Activated CD8-positive, alpha-beta memory T cell treated with anti-CD3 and anti-CD28 coated beads for 48 hours (primary cell): ENCODE results near the gene NDP.

Source experiments
- DNase-seq, 3 experiments: peaks; one replicate each; pipeline ENCODE4 v3.0.0-alpha.2; 2020; ENCODE audit warnings: low read depth in 2 of 3, low spot score in 2 of 3

The NDP gene

GRCh38 chrX:43973249-43974099 is at the start of gene NDP:
NDP (minus strand) TSS chrX:43973390; CDS start chrX:43958645, 14,745 bp downstream.
- no peak for DNase-seq

- no peak for DNase-seq
Measured at GRCh38 chrX:44022964-44023363, 49.8 kb upstream of the NDP start.

DNA sequence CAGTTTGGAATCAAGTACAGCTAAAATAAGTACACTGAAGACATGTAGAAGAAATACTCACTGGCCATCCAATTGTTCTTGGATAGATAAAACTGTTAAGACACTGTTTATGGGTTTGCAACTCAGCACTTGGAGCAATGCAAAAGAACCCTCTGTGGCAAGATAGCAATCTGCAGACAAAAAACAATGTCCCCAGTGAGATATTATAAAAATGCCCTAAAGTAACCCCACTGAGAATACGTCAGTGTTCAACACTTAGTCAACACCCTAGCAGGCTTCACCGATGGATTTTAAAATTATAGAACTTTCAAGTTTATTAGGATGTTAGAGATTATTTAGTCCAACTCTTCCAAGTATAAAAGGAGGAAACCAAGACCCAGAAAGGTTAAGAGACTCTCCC is 47.5 kb upstream of the NDP start:
- no peak for DNase-seq

- no peak for DNase-seq
Measured at GRCh38 chrX:44019911-44020310, 46.7 kb upstream of the NDP start.

- no peak for DNase-seq
Measured at GRCh38 chrX:44017676-44018075, 44.5 kb upstream of the NDP start.

- no peak for DNase-seq
Measured at GRCh38 chrX:44016906-44017305, 43.7 kb upstream of the NDP start.

GRCh38 chrX:44012484-44013096 is 39.4 kb upstream of the NDP start:
- peak in 2 of 3 experiments; percentile 7 to 15 for DNase-seq

- DNase-seq = no peak
Measured at GRCh38 chrX:44011506-44011905, 38.3 kb upstream of the NDP start.

DNA sequence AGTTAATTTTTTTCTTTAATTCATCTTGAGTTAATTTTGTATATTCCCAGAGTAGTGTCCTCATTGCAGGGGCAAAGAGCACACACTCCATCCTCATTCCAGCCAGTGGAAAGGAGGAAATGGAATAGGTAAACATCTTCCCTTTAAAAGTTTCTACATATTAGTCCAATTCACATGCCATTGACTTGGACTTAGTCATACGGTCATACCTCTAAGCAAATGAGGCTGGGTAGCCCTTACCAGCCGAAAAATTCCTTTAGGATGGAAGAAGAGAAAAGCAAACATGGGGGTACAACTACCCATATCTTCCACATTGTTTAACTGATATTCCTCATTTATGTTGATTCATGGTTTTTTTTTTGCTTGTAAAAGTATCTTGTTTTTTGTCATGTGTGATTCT is 37.4 kb upstream of the NDP start:
- no peak for DNase-seq

- DNase-seq = no peak
Measured at GRCh38 chrX:44006081-44006480, 32.9 kb upstream of the NDP start.

DNA sequence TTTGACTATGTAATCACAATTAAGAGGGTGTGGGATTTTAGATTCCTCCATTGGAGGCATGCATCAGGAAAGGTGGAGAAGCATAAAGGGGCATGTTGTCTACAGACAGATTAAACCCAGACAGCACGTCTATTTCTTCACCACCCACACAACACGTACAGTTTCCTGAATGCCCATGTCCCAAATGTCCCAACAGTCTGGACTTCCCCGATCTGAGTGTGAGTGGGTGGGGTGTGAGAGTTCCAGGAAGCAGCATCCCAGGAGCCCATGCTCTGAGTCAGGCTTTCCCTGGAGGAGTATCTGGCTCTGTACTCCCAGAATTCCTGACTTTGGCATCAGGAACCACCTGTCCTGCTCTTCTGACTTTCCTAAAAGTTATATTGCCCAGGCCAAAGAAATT is 30.8 kb upstream of the NDP start:
- DNase-seq = no peak

GRCh38 chrX:44002567-44002966 is 29.4 kb upstream of the NDP start:
- no peak for DNase-seq

- no peak for DNase-seq
Measured at GRCh38 chrX:43998374-43998773, 25.2 kb upstream of the NDP start.

GRCh38 chrX:43996491-43996890 is 23.3 kb upstream of the NDP start:
- no peak for DNase-seq

- no peak for DNase-seq
Measured at GRCh38 chrX:43986083-43986482, 12.9 kb upstream of the NDP start.

- DNase-seq = no peak
Measured at GRCh38 chrX:43985511-43985910, 12.3 kb upstream of the NDP start.

DNA sequence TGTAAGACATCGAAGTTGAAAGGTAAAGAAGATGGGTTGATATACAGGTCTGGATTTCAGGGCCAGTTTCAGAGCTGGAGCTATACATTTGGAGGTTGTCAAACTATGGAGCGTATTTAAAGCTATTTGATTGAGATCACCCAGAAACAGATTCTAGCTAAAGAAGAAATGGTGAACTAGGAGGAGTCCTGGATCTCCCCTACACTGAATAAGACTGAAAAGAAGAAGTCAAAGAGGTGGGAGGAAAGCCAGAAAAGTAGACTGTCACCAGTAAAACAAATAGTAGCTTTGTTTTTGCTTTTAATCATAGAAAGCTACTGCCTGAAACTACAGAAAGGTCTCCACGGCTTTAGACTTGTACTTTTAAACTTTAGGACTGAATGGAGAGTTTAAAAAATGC is 5.0 kb upstream of the NDP start:
- no peak for DNase-seq

GRCh38 chrX:43976205-43976604 is 3.0 kb upstream of the NDP start:
- no peak for DNase-seq

DNA sequence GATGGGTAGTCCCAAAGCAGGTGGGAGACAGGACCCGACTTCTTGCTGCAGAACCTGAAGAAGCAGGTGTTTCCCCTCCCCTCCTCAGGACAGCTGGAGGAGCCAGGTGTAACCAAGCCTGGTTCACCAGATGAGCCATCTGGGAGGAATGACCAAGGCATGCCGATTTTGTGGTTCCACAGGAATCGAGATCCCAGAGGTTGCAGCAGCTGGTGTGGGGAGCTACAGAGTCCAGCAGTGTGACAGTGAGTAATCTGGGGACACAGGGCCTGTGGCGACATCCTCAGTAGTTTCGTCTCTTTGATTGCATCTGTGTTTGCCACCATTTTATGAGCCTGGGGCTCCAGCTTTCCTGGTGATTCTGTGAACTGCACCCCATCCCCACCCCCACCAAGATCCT is 2.6 kb upstream of the NDP start:
- DNase-seq = no peak

GRCh38 chrX:43974741-43975465 is 1.7 kb upstream of the NDP start:
- no peak for DNase-seq

GRCh38 chrX:43974100-43974475 is 898 bp upstream of the NDP start:
- no peak for DNase-seq
